Lung microvascular endothelial cell (primary cell): ENCODE results near the gene WDR86. TPM values are rescaled to one million over a fixed set of nuclear protein-coding genes. Genes with fewer than 3 reads are reported as not detected.

Experiments used
- DNase-seq, 2 donors: peaks; one replicate each; pipeline versions ENCODE4 v3.0.0 to v3.0.0-alpha.2; 2010; ENCODE audit warnings: low read depth in 2 of 2
- total RNA-seq: library from RNA; depleted of rRNA; stranded (reverse); fragments of >200 nt; gene quantifications from 2 replicates; pipeline ENCODE4 v1.2.1, GENCODE V29; 2014

The WDR86 gene
- total RNA-seq, result not detected in 2 replicates

- no peak for DNase-seq
These were observed at the start of gene WDR86 for GRCh38 chr7:151409667-151410404. WDR86 (minus strand) TSS chr7:151410038; CDS start chr7:151409589, 449 bp downstream.

GRCh38 chr7:151457534-151457933, 47.7 kb upstream of the WDR86 start:
- no peak for DNase-seq

- DNase-seq, result no peak
These were observed 46.9 kb upstream of the WDR86 start for GRCh38 chr7:151456782-151457181.

- no peak for DNase-seq
These were observed 46.4 kb upstream of the WDR86 start for GRCh38 chr7:151456276-151456675.

GRCh38 chr7:151455690-151456089, 45.9 kb upstream of the WDR86 start:
- DNase-seq, result no peak

GRCh38 chr7:151454932-151455530, 45.2 kb upstream of the WDR86 start:
- no peak for DNase-seq

GRCh38 chr7:151454305-151454704, 44.5 kb upstream of the WDR86 start:
- DNase-seq, result no peak

GRCh38 chr7:151453326-151453791, 43.5 kb upstream of the WDR86 start:
- no peak for DNase-seq

- no peak for DNase-seq
These were observed 43.0 kb upstream of the WDR86 start for GRCh38 chr7:151452680-151453325.

GRCh38 chr7:151451626-151452571, 42.1 kb upstream of the WDR86 start:
- DNase-seq, result no peak

GRCh38 chr7:151451156-151451555, 41.3 kb upstream of the WDR86 start:
- DNase-seq, result no peak

- DNase-seq, result no peak
These were observed 40.2 kb upstream of the WDR86 start for GRCh38 chr7:151449990-151450389.

GRCh38 chr7:151448261-151449252, 38.7 kb upstream of the WDR86 start:
- peak; percentile 60 to 71 for DNase-seq

GRCh38 chr7:151447901-151448260, 38.0 kb upstream of the WDR86 start:
- DNase-seq, result no peak

- DNase-seq, result no peak
These were observed 37.5 kb upstream of the WDR86 start for GRCh38 chr7:151447312-151447711.

- no peak for DNase-seq
These were observed 36.6 kb upstream of the WDR86 start for GRCh38 chr7:151446412-151446811.

GRCh38 chr7:151444632-151445031, 34.8 kb upstream of the WDR86 start:
- no peak for DNase-seq

- no peak for DNase-seq
These were observed 33.1 kb upstream of the WDR86 start for GRCh38 chr7:151442776-151443496.

GRCh38 chr7:151440799-151441445, 31.1 kb upstream of the WDR86 start:
- DNase-seq, result no peak
